ENCODE measurements around the gene PCSK4. TPM values are rescaled to one million over a fixed set of nuclear protein-coding genes. Genes with fewer than 3 reads are reported as not detected.
A peak's percentile ranks its signal among the peaks of the same experiment; 100 is the strongest.
"Not testable (repeated sequence)": the region's sequence is repeated elsewhere in the genome, so short reads cannot be mapped to it uniquely, and the experiment has no call there.

Gene PCSK4
- total RNA-seq = 2.1 and 2.6 TPM in 2 replicates

DNA sequence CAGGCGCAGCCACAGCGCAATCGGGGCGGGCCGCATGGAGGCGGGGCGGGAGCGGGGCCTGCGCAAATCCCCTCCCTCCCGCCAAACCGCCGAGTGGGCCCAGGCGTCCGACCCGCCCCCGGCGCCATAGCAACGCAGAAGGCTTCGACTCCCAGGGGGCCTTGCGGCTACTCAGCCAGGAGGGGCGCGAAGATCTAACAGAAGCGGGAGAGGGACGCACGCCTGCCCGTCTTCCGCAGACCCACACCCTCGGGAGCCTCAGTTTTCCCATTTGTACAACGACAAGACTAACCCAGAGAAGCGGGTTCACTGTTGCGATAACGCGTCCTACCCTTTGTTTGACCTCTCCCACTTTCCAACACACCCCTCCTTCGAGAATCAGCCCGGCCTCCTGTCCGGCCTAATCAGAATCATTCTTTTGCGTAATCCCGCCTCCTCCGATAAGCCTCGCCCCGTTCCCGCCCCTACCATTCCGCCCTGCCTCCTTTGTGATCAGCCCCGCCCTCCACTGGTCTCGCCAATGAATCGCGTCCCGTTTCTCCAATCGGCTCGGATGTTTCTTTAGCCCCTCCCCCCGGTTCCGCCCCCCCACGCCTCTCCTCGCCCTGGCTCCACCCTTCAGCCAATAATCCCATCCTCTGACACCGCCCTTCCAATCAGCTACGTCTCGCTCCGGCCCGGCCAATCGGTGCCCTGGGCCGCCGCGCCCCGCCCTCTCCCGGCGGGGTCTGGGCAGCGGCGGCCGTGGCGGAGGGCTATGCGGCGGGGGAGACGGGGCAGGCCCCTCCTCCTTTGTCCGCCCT is at the start of gene PCSK4:
PCSK4 (minus strand) TSS at position 40 of the 803 bp plus-strand sequence; CDS start at position 36, 4 bp downstream.
- Mint-ChIP-seq H3K4me1 (ENCODE audit: low read depth) (peaks cover 11% of the 10 kb centered on the region), H3K4me3 (ENCODE audit: low read depth) (peak within 1 kb of the TSS; percentile 81), H3K27me3 (ENCODE audit: low read depth) (peaks cover 9% of the 10 kb centered on the region), H3K36me3 (ENCODE audit: low read depth) (no peaks in the 10 kb centered on the region), H3K9me3 (no peaks in the 10 kb centered on the region), H3K27ac (peak within 1 kb of the TSS; percentile 81)
- intact Hi-C loops (cut with micrococcal nuclease) = loop anchor here (1.0 kb wide), 2 partner anchors 11 to 322 kb away; partner anchors contain the start of genes ATP8B3 and C19orf25
- DNase-seq (ENCODE audit: low spot score) = peak; percentile 96

DNA sequence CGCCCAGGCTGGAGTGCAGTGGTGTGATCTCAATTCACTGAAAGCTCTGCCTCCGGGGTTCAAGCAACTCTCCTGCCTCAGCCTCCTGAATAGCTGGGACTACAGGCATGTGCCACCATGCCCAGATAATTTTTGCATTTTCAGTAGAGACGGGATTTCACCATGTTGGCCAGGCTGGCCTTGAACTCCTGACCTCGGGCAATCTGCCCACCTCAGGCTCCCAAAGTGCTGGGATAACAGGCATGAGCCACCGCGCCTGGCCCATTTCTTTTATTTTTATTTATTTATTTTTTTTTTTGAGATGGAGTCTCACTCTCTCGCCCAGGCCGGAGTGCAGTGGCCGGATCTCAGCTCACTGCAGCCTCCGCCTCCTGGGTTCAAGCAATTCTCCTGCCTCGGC is 49.6 kb upstream of the PCSK4 start:
- intact Hi-C loops (cut with micrococcal nuclease) = loop anchor here (10.0 kb wide), 1 partner anchor 225 kb away; no protein-coding TSS in a partner anchor
- not testable (repeated sequence) for DNase-seq (ENCODE audit: low spot score); H3K36me3 Mint-ChIP-seq (ENCODE audit: low read depth); H3K4me3 Mint-ChIP-seq (ENCODE audit: low read depth); H3K4me1 Mint-ChIP-seq (ENCODE audit: low read depth); H3K9me3 Mint-ChIP-seq; H3K27ac Mint-ChIP-seq
- H3K27me3 Mint-ChIP-seq (ENCODE audit: low read depth) = peaks cover 12% of the 10 kb centered on the region

DNA sequence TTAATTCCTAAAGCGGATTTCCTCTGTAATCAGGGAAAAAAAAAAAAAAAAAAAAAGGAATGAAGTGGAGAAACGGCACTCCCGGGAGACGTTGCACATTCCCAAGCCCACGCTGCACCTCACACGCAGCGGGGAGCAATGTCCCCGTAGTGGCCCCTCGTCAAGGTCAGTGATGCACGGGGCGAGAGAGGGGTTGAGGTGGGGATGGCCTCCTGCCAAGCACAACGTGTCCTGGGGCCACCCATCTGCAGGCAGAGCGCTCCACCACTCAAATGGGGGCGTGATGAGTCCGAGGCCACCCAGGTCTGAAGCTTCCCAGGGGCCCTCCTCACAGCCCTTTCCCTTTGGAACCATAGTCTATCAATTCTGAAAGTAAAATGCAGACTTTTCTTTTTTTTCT is 48.8 kb upstream of the PCSK4 start:
- Mint-ChIP-seq H3K36me3 (ENCODE audit: low read depth) (no peaks in the 10 kb centered on the region), H3K4me3 (ENCODE audit: low read depth) (no peak overlapping the region), H3K9me3 (no peaks in the 10 kb centered on the region), H3K27ac (no peak overlapping the region), H3K27me3 (ENCODE audit: low read depth) (peaks cover 12% of the 10 kb centered on the region), H3K4me1 (ENCODE audit: low read depth) (no peaks in the 10 kb centered on the region)
- no peak for DNase-seq (ENCODE audit: low spot score)
- intact Hi-C loops (cut with micrococcal nuclease) = no loop called here

DNA sequence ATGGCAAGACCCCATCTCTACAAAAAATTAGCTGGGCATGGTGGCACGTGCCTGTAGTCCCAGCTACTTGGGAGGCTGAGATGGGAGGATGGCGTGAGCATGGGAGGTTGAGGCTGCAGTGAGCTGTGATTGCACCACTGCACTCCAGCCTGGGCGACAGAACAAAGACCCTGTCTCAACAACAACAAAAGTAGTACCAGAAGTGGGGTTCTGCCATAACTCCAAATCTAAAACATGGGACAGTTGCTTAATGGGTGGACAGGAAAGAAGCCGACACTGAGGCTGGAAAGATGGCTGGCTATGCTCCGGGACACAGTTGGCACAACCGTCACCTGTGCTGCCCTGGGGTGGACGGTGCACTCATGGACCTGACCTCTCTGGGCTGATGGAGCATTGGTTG is 45.5 kb upstream of the PCSK4 start:
- H3K27ac Mint-ChIP-seq; H3K27me3 Mint-ChIP-seq (ENCODE audit: low read depth); intact Hi-C loops (cut with micrococcal nuclease); H3K36me3 Mint-ChIP-seq (ENCODE audit: low read depth); DNase-seq (ENCODE audit: low spot score); H3K4me3 Mint-ChIP-seq (ENCODE audit: low read depth); H3K4me1 Mint-ChIP-seq (ENCODE audit: low read depth); H3K9me3 Mint-ChIP-seq: not testable (repeated sequence)

DNA sequence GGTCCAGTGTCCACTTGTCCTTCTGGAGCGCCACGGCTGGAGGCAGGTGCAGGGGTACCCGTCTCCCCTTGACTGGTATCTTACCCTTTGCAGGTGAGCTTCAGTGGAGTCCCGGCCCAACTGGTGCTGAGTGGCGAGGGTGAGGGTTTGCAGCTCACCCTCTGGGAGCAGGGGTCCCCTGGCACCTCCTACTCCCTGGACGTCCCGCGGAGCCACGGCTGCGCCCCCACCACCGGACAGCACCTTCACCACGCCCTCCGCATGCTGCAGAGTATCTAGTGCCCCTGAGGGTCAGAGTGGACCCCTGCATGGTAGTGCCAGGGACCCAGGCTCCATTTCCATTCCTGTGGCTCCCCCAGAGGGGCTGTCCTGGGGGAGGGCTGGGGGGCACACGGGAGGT is 44.8 kb upstream of the PCSK4 start:
- Mint-ChIP-seq H3K27me3 (ENCODE audit: low read depth) (no peaks in the 10 kb centered on the region), H3K4me1 (ENCODE audit: low read depth) (no peaks in the 10 kb centered on the region), H3K4me3 (ENCODE audit: low read depth) (no peak overlapping the region), H3K36me3 (ENCODE audit: low read depth) (no peaks in the 10 kb centered on the region), H3K27ac (no peak overlapping the region), H3K9me3 (no peaks in the 10 kb centered on the region)
- intact Hi-C loops (cut with micrococcal nuclease) = no loop called here
- DNase-seq (ENCODE audit: low spot score) = no peak

DNA sequence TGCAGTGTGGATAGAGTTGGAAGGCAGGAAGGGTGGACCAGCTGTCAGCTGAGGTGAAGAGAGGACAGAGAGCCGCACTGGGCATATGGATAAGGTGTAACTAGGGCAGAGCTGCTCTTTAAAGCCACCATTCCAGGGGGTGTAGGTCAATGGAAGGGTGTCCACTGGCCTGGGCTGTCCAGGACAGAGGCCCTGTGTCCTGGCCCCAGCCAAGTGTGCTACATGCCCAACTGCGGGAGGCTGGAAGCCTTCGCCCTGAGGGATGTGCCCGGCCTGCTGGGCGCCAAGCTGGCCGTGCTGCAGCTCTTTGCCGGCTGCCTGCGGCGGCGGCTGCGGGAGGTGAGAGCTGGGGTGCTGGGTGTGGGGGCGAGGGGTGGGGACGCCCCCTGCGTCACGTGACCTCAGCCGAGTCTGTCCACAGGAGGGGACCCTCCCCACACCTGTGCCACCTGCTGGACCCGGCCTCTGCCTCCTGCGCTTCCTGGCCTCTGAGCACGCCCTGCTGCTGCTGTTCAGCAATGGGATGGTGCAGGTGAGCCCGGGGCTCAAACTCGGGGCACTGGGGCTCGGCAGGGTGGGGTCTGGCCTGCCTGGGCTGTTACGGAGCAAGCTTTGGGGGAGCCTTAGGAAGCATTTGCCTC is 43.5 kb upstream of the PCSK4 start:
- Mint-ChIP-seq H3K27ac (no peak overlapping the region), H3K27me3 (ENCODE audit: low read depth) (no peaks in the 10 kb centered on the region), H3K9me3 (no peaks in the 10 kb centered on the region), H3K4me3 (ENCODE audit: low read depth) (no peak overlapping the region), H3K36me3 (ENCODE audit: low read depth) (no peaks in the 10 kb centered on the region), H3K4me1 (ENCODE audit: low read depth) (no peaks in the 10 kb centered on the region)
- intact Hi-C loops (cut with micrococcal nuclease) = no loop called here
- DNase-seq (ENCODE audit: low spot score) = no peak

DNA sequence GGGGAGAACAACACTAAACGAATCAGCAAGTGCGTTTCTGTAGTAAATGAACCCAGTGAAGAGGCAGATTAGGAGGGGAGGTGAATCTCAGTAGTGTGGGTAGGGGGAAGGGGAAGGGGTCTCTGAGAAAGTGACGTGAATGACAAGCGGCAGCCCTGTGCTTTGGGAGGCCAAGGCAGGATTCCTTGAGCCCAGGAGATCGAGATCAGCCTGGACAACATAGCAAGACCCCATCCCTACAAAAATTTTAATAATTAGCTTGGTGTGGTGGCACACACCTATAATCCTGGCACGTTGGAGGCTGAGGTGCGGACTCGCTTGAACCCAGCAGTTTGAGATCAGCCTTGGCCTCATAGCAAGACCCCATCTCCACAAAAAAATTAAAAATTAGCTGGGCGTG is 41.9 kb upstream of the PCSK4 start:
- H3K4me1 Mint-ChIP-seq (ENCODE audit: low read depth) = no peaks in the 10 kb centered on the region
- DNase-seq (ENCODE audit: low spot score) = no peak
- H3K36me3 Mint-ChIP-seq (ENCODE audit: low read depth) = no peaks in the 10 kb centered on the region
- no peak overlapping the region for H3K4me3 Mint-ChIP-seq (ENCODE audit: low read depth)
- H3K9me3 Mint-ChIP-seq = no peaks in the 10 kb centered on the region
- H3K27ac Mint-ChIP-seq = no peak overlapping the region
- intact Hi-C loops (cut with micrococcal nuclease) = no loop called here
- no peaks in the 10 kb centered on the region for H3K27me3 Mint-ChIP-seq (ENCODE audit: low read depth)

DNA sequence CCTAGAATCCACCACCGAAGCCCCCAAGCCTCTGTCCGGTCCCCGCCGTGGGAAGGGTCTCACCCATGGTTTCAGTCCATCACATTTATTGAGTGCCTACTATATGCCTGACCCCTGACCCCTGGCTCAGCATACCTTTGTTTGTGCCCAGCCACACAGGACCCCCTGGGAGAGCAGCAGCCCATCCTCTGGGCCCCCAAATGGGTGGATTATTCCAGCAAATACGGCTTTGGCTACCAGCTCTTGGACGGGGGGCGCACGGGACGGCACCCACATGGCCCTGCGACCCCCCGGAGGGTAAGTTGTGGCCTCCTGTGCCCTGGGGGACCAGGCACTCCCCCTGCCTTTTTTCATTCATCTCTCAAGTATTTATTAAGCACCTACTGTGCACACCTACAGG is 41.4 kb upstream of the PCSK4 start:
- no peak overlapping the region for H3K27ac Mint-ChIP-seq
- H3K9me3 Mint-ChIP-seq = no peaks in the 10 kb centered on the region
- intact Hi-C loops (cut with micrococcal nuclease) = no loop called here

DNA sequence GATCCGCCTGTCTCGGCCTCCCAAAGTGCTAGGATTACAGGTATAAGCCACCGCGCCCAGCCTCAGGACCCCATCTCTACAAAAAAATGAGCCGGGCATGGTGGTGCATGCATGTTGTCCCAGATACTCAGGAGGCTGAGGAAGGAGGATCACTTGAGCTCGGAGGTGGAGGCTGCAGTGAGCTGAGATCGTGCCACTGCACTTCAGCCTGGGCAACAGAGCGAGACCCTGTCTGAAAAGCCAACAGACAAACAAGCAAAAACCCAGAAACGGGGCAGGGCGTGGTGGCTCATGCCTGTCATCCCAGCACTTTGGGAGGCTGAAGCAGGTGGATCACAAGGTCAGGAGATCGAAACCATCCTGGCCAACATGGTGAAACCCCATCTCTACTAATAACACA is 40.7 kb upstream of the PCSK4 start:
- DNase-seq (ENCODE audit: low spot score); H3K27me3 Mint-ChIP-seq (ENCODE audit: low read depth); H3K36me3 Mint-ChIP-seq (ENCODE audit: low read depth); intact Hi-C loops (cut with micrococcal nuclease); H3K4me1 Mint-ChIP-seq (ENCODE audit: low read depth); H3K27ac Mint-ChIP-seq; H3K4me3 Mint-ChIP-seq (ENCODE audit: low read depth); H3K9me3 Mint-ChIP-seq: not testable (repeated sequence)

More for the DNA sequence above, 41.4 kb upstream of the PCSK4 start:
- Mint-ChIP-seq H3K4me3 (ENCODE audit: low read depth) (no peak overlapping the region), H3K27me3 (ENCODE audit: low read depth) (no peaks in the 10 kb centered on the region), H3K36me3 (ENCODE audit: low read depth) (no peaks in the 10 kb centered on the region), H3K4me1 (ENCODE audit: low read depth) (no peaks in the 10 kb centered on the region)
- no peak for DNase-seq (ENCODE audit: low spot score)

DNA sequence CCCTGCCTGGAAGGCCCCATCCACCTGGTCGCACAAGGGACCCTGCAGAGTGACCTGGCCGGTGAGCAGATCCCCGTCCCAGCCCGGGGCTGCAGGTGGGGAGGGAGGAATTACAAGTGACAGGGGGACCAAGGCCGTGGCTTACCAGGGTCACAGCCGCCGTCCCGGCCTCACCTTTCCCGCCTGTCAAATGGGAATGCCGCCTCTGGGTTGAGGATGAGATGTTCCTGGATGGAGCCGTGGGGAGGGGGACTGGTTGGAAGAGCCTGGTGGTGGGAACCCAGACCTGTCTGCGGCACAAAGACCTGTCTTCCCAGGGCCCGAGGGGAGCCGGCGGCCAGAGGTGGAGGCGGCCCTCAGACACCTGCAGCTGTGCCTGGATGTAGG is 39.3 kb upstream of the PCSK4 start:
- Mint-ChIP-seq H3K36me3 (ENCODE audit: low read depth) (no peaks in the 10 kb centered on the region), H3K4me1 (ENCODE audit: low read depth) (peaks cover 1% of the 10 kb centered on the region), H3K4me3 (ENCODE audit: low read depth) (no peak overlapping the region), H3K27ac (no peak overlapping the region), H3K27me3 (ENCODE audit: low read depth) (peaks cover 7% of the 10 kb centered on the region), H3K9me3 (no peaks in the 10 kb centered on the region)
- intact Hi-C loops (cut with micrococcal nuclease) = no loop called here
- DNase-seq (ENCODE audit: low spot score) = no peak

DNA sequence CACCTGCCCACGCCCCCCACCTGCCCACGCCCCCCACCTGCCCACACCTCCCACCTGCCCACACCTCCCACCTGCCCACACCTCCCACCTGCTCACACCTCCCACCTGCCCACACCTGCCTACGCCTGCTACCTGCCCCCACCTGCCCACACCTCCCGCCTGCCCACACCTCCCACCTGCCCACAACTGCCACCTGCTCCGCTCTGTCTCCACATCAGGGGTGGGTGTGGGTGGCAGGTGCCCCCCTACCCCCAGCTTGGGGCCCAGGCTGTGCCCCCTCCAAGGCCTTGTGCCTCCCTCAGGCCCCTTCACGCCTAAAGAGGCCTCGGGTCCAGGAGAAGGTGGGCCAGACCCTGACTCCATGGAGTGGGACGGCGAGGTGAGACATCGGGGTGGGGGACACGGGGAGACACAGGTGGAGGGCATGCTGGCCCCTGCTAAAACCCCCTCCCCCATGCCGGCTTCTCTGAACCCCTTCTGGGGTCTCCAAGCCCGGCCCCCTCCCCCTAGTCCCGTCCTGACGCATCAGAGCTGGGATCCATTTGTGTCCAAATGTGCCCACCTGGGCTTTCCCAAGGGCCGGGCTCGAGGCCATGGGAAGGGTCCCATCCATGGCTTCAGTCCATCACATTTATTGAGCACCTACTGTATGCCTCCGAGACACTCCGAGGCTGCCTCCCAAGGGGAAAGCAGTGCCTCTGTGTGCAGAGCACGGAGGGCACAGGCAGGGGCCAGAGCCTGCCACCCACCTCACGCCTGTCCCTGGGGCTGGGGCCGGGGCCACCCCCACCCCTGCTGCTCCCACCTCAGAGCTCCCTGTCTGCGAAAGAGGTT is 38.7 kb upstream of the PCSK4 start:
- Mint-ChIP-seq H3K27ac (no peak overlapping the region), H3K27me3 (ENCODE audit: low read depth) (peaks cover 9% of the 10 kb centered on the region), H3K36me3 (ENCODE audit: low read depth) (no peaks in the 10 kb centered on the region), H3K4me1 (ENCODE audit: low read depth) (peaks cover 1% of the 10 kb centered on the region), H3K9me3 (no peaks in the 10 kb centered on the region), H3K4me3 (ENCODE audit: low read depth) (no peak overlapping the region)
- DNase-seq (ENCODE audit: low spot score) = no peak
- intact Hi-C loops (cut with micrococcal nuclease) = no loop called here

DNA sequence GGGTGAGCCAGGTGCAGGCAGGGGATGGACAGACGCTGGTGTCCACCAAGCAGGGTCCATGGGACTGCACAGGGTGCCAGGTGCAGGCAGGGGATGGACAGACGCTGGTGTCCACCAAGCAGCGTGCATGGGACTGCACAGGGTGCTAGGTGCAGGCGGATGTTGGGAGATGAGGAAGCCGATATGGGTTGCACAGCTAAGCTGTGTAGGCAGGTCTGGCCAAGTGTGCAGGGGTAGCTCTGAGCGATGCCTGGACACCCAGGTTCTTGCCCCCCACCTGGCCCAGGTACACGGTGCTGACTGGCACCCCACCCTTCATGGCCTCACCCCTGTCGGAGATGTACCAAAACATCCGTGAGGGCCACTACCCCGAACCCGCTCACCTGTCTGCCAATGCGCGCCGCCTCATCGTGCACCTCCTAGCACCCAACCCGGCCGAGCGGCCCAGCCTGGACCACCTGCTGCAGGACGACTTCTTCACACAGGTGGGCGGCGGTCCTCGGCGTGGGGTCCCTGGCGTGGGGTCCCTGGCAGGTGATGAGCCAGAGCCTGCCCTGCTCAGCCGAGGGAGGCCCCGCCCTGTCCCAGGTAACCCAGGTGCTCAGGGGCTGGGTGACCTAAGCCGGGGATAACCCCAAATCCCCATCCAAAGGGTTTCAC is 37.6 kb upstream of the PCSK4 start:
- H3K27ac Mint-ChIP-seq = no peak overlapping the region
- H3K9me3 Mint-ChIP-seq = no peaks in the 10 kb centered on the region
- H3K4me1 Mint-ChIP-seq (ENCODE audit: low read depth) = peaks cover 1% of the 10 kb centered on the region
- H3K36me3 Mint-ChIP-seq (ENCODE audit: low read depth) = no peaks in the 10 kb centered on the region
- H3K27me3 Mint-ChIP-seq (ENCODE audit: low read depth) = peaks cover 9% of the 10 kb centered on the region
- intact Hi-C loops (cut with micrococcal nuclease) = no loop called here
- DNase-seq (ENCODE audit: low spot score) = no peak
- H3K4me3 Mint-ChIP-seq (ENCODE audit: low read depth) = no peak overlapping the region
